ENCODE measurements around the gene CTSA.
"Not testable (repeated sequence)": the region's sequence is repeated elsewhere in the genome, so short reads cannot be mapped to it uniquely, and the experiment has no call there.

The CTSA gene

DNA sequence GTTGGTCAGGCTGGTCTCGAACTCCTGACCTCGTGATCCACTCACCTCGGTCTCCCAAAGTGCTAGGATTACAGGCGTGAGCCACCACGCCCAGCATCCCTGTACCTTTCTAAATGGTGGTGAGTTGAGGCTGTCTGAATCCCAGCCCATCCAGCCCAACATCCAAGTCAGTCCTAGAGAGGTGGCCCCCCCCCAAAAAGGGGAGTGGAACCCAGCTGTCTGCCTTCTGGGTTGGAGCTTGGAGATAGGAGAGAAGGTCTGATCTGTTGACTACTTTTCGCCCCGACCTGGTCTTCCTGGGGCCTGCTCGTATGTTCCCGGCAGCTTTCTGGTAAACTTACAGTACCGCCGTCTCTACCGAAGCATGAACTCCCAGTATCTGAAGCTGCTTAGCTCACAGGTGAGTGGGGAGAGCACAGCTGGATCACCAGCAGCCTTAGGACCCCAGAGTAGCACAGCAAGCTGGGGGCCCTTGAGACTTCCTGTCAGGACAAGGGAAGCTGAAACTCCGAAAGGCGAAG lies 5.6 kb downstream of the CTSA start:
- no peak overlapping the region for H3K27ac ChIP-seq
- no peak overlapping the region for H3K4me3 ChIP-seq
- no peak for DNase-seq (ENCODE audit: low spot score)
- TF ChIP-seq, protein P1, sequence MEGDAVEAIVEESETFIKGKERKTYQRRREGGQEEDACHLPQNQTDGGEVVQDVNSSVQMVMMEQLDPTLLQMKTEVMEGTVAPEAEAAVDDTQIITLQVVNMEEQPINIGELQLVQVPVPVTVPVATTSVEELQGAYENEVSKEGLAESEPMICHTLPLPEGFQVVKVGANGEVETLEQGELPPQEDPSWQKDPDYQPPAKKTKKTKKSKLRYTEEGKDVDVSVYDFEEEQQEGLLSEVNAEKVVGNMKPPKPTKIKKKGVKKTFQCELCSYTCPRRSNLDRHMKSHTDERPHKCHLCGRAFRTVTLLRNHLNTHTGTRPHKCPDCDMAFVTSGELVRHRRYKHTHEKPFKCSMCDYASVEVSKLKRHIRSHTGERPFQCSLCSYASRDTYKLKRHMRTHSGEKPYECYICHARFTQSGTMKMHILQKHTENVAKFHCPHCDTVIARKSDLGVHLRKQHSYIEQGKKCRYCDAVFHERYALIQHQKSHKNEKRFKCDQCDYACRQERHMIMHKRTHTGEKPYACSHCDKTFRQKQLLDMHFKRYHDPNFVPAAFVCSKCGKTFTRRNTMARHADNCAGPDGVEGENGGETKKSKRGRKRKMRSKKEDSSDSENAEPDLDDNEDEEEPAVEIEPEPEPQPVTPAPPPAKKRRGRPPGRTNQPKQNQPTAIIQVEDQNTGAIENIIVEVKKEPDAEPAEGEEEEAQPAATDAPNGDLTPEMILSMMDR (IDR thresholded peaks at IDR 0.05) = no peak

DNA sequence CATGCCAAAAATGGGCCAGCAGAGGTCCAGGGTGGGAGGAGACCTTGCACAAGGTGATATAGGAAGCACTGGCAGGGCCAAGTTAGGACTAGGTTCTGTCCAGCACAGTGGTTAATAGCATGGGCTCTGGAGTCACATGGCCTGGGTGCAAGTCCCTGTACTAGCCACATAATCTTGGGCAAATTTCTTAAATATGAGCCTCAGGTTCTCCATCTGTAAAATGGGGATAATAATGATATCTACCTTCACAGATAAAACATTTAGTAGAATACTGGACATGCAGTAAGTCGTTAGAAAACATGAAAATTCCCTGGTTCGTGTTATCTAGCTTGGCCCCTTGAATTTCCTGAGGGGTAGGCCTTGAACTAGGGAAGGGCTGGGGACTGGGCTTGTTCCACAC lies 6.2 kb downstream of the CTSA start:
- DNase-seq (ENCODE audit: low spot score) = no peak
- Histone ChIP-seq H3K4me3 (no peak overlapping the region), H3K27ac (no peak overlapping the region)
- TF ChIP-seq, protein P1 (IDR thresholded peaks at IDR 0.05) = no peak

DNA sequence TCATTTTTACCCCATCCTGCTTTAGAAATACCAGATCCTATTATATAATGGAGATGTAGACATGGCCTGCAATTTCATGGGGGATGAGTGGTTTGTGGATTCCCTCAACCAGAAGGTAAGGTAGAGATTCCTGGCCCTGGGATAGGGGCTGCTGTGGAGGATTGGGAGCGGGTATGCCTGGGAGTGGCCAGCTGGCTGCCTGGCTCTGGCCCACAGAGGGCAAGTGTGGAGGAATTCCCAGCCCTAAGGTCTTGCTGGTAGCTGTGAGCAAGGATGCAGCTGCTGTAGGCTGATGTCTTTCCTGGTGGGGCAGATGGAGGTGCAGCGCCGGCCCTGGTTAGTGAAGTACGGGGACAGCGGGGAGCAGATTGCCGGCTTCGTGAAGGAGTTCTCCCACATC lies 6.6 kb downstream of the CTSA start:
- no peak overlapping the region for H3K4me3 ChIP-seq
- TF ChIP-seq, protein P1 (IDR thresholded peaks at IDR 0.05) = no peak
- H3K27ac ChIP-seq = no peak overlapping the region
- no peak for DNase-seq (ENCODE audit: low spot score)

DNA sequence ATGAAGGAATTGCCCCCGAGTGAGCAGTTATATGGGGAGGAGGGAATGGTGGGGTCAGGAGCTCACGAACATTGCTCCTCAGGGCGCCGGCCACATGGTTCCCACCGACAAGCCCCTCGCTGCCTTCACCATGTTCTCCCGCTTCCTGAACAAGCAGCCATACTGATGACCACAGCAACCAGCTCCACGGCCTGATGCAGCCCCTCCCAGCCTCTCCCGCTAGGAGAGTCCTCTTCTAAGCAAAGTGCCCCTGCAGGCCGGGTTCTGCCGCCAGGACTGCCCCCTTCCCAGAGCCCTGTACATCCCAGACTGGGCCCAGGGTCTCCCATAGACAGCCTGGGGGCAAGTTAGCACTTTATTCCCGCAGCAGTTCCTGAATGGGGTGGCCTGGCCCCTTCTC lies 7.2 kb downstream of the CTSA start:
- no peak for DNase-seq (ENCODE audit: low spot score)
- TF ChIP-seq, protein P1 (IDR thresholded peaks at IDR 0.05) = no peak
- no peak overlapping the region for H3K27ac ChIP-seq
- H3K4me3 ChIP-seq = no peak overlapping the region

DNA sequence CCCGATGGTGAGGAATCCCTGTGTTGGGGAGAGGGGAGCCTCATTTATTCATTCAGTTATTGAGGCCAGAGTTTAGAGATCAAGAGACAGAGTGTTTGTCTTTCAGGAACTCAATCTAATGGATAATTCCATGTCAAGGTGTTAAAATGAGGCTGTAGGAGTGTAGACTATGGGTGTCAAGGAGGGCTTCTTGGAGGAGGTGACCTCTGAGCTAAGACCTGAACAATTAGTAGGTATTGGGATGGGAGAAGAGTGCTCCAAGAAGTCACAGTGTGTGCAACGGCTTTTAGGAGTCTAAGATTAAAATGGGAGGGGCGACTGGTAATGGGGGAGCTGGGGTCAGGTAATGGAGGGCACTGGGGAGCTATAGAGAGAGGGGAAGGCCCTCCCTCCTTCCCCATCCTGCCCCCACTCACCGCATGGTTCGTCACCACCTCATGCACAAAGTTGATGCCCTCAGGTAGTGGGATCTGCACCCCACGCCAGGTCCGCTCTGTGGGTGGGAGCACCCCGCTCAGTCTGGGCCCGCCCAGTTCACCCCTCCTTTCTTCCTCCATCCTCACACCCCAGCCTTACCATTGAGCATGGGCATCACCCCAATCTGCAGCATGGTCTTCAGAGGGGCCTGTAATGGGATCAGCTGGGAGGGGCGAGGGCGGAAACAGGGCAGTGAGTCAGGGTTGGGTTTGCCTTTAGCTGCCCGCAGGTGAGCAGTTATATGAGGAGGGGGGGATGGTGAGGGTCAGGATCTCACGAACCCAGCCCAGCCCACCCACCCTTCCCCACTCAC lies 8.1 kb downstream of the CTSA start:
- no peak for DNase-seq (ENCODE audit: low spot score)
- TF ChIP-seq, protein P1 (IDR thresholded peaks at IDR 0.05) = no peak
- Histone ChIP-seq H3K4me3 (no peak overlapping the region), H3K27ac (no peak overlapping the region)

DNA sequence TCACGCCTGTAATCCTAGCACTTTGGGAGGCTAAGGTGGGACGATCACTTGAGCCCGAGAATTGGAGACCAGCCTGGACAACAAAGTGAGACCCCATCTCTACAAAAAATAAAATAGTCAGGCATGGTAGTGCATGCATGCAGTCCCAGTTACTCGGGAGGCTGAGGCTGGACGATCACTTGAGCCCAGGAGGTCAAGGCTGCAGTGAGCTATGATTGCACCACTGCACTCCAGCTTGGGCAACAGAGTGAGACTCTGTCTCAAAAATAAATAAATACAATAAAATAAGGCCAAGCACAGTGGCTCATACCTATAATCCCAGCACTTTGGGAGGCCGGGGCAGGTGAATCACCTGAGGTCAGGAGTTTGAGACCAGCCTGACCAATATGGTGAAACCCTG lies 10.2 kb downstream of the CTSA start:
- not testable (repeated sequence) for H3K27ac ChIP-seq; DNase-seq (ENCODE audit: low spot score); H3K4me3 ChIP-seq

DNA sequence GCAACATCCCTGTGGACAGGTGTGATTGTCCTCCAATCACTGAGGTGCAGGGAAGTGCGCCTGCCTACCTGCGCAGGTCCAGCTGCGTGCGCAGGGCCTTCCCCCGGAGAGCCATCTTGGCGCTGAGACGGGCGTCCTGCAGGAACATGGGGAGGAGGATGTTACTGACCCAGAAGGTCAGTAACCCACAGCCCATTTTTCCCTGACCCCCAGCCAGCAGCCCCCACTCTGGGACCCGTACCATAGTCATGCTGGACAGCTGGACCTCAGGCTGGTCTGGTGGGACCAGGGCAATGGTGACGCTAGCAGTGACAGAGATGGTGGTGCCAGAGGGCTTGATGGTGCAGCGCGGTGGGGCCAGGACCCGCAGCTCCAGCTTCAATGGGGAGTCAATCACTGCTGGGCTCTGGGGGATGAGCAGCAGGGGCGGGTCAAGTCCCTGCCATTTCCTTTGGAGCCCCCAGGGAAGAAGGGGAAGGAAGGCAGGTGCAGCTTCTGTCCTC lies 11.1 kb downstream of the CTSA start:
- no peak overlapping the region for H3K4me3 ChIP-seq
- H3K27ac ChIP-seq = no peak overlapping the region
- TF ChIP-seq, protein P1 (IDR thresholded peaks at IDR 0.05) = no peak
- DNase-seq (ENCODE audit: low spot score) = no peak
